ENCODE measurements around the gene HPGDS.

HPGDS gene

DNA sequence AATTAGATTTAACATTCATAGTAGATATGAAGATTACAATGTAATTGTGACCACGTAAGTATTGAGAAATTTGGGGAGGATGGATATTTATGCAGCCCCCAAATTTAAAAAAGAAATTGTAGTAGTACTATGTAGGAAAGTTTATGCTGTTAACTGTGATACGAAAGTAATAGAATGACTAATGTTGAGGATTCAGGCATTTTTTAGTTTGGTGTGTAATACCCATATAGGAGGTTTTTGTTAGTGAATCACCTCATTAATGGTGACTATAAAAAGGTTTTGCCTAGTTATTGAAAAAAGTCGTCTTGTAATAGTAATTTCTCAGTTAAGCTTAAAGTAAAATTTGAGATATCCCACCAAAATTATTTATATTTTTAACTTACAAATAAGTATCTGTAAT lies 67.7 kb downstream of the HPGDS start:
- no peak overlapping the region for H3K27ac ChIP-seq
- no peak overlapping the region for H3K4me3 ChIP-seq

DNA sequence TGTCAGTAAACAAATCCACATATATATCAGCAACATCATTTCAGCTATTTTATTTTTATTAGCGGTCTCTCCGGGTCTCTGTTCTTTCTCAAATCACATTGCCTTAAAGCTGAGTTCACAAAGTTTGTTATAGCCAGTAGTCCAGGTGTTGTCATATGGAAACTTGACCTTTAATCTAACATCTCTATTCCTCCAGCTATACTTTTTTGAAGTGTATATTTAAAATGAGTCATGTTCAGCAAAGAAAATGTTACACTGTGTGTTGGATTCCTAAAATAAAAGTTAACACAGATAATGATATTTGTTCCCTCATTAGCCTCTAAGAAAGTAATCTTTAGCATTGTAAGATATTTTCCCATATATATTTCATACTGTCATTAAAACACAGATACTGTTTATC lies 71.4 kb downstream of the HPGDS start:
- no peak overlapping the region for H3K27ac ChIP-seq
- H3K4me3 ChIP-seq, result no peak overlapping the region

DNA sequence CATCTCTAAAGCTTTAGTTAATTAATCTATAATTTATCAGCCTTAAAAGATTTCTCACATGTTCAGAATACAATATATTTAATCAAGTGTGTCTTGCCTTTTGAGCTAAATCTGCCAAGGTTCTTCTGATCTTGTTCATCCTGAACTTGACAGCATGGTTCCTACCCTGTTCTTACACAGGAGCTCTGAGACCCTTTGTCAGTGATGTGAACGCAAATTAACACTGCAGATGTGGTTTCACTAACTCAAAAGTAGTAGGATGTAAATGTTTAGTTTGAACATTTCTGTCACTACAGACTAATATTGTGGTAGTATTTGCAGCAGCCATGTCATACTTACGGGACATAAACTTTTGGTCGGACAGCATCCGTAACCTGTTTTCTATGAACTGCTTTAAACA lies 75.6 kb downstream of the HPGDS start:
- Histone ChIP-seq H3K27ac (no peak overlapping the region), H3K4me3 (no peak overlapping the region)

DNA sequence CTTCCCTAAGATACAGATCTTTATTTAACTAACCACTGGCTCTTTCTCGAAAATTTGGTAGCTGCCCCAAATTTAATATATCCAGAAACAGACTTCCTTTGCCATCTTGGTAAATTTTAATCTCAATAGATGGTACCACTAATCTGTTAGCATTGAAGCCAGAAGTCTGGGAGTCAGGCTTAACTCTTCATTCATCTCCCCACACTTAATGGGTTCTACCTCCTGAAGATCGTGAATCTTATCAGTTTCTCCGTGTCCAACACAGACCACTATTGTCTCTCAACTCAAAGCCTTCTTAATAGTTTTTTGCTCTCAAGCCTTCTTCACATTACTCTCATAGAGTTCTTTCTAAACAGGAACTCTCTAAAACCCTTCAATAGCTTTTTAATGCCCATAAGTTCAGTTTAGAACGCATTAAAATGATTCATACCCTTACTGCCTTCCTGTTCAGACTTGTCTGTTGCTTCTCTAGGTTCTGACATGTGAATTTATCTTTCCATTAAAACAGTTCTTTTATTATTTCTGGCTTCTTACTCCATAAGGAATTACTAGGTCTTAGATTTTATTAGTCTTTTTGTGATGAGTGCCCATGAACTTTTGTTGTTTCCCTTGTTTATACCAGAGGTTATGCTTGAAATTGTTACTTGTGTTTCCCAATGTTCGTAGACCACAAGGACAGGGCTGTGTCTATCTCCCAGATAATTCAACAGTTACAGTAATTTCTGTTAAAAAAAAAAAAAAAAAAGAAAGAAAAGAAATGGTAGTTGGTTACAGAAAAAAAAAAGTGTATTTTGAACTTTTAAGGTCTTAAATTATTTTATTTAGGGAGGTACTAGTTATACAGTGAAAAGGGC lies 80.2 kb downstream of the HPGDS start:
- peak overlapping the region in 1 of 21 experiments; percentile 45 for H3K27ac ChIP-seq
- H3K4me3 ChIP-seq, result no peak overlapping the region

DNA sequence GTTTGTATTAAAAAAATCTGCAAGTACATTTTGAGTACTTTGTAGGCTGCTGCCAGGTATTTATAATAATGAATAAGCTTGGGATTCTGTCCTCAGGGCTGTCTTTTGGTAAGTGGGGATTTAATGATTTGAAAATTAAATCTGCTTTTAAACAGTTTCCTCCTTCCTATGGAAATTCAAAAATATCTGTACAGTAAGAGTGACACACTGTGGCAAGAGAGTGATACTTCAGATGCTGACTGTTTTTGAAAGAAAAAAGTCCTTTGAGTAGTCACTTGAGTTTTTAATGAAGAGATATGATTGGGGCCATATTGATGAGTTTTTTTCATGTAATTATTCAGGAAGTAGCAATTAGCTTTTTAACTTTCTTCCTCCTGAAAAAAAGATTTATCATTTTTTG lies 85.8 kb downstream of the HPGDS start:
- H3K4me3 ChIP-seq, result no peak overlapping the region
- no peak overlapping the region for H3K27ac ChIP-seq

DNA sequence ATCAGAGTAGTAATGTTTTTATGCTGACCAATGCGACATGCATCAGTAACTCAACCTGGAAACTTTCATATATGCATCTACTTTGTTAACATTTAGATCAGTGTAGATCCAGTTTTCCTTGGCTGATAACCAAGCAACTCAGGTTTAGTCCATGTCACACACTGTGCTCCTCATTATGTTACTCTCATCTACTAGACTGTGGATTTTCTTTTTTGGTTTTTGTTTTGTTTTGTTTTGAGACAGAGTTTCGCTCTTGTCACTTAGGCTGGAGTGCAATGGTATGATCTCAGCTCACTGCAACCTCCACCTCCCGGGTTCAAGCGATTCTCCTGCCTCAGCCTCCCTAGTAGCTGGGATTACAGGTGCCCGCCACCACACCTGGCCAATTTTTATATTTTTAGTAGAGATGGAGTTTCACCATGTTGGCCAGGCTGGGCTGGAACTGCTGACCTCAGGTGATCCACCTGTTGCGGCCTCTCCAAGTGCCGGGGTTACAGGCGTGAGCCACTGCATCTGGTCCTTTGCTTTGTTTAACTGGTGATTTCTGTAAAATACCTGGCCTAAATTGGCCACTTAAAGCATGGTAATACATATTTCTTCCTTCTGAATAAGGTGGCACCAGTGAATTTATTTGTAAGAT lies 86.4 kb downstream of the HPGDS start:
- no peak overlapping the region for H3K4me3 ChIP-seq
- H3K27ac ChIP-seq, result no peak overlapping the region

DNA sequence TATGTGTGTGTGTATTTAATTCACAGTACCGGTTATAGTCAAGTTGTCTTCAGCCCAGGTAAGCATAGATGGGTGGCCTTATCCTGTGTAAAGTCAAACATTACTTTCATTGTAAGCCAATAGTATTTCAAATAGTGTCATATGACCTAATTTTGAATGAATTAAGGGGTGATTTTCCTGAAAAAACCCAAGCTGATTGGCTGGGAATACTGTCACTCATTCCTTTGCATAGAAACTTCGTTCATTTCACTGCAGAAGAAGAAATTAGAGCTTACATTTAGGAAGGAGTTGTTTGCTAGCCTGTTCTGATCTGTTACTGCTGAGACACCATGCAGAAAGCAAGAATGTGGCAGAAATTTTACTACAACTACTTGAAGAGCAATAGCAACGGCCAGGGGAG lies 89.6 kb downstream of the HPGDS start:
- H3K4me3 ChIP-seq, result peak overlapping the region in 2 of 7 experiments; percentile 4 to 24
- H3K27ac ChIP-seq, result peak overlapping the region in 4 of 21 experiments; percentile 10 to 33 (median 14)

DNA sequence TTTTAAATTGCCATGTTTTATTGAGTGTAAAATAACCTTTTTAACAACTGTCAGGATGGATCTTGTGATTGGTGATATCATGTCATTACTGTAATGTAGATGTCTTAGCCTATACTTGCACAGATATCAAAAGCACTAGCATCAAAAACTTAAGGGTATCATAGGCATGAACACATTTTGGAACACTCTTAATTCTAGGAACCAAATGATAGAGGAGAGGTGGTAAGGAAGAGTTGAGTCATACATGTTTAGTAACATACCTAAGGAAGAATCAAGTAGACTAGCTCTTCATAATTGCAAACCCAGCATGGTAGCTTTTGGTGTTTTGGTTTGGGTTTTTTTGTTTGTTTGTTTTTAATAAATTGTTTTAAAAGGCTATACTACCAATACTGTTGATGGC lies 91.5 kb downstream of the HPGDS start:
- H3K4me3 ChIP-seq, result no peak overlapping the region
- H3K27ac ChIP-seq, result no peak overlapping the region

Measured in skin epidermis (tissue), 12 donors.